CD14-positive monocyte (primary cell): ENCODE results near the gene STAP2. TPM values are rescaled to one million over a fixed set of nuclear protein-coding genes. Genes with fewer than 3 reads are reported as not detected.
A peak's percentile ranks its signal among the peaks of the same experiment; 100 is the strongest.

Experiments
- DNase-seq, 3 donors: peaks; one replicate each; pipeline ENCODE4 v3.0.0-alpha.2; 2011 to 2022
- H2AFZ ChIP-seq: 2 replicates; pipeline ENCODE4 v1.6.0; 2012; ENCODE audit warnings: mild to moderate bottlenecking, low read depth, low read length, inconsistent platforms; ENCODE audit not compliant: insufficient read depth, poor library complexity, severe bottlenecking
- H3K27ac ChIP-seq, 2 donors: 1 replicate in 1 of 2; 2 replicates in 1 of 2; pipeline ENCODE4 v1.5.1; 2012 to 2013; ENCODE audit warnings: low read length in 2 of 2, control low read depth in 1 of 2, inconsistent platforms in 1 of 2, low read depth in 1 of 2, mild to moderate bottlenecking in 1 of 2
- H3K27me3 ChIP-seq, 2 donors: one replicate each; pipeline versions ENCODE4 v1.6.0 to v1.6.1; 2011 to 2013; ENCODE audit warnings: low read length in 2 of 2; ENCODE audit not compliant: control insufficient read depth in 2 of 2, insufficient read depth in 2 of 2
- H3K36me3 ChIP-seq, 2 donors: replicated peaks in 1 of 2; 1 replicate in 1 of 2; 2 replicates in 1 of 2; pipeline versions ENCODE4 v1.5.1 to v1.6.1; 2012 to 2013; ENCODE audit warnings: low read length in 2 of 2, control low read depth in 1 of 2, inconsistent platforms in 1 of 2, mild to moderate bottlenecking in 1 of 2; ENCODE audit not compliant: insufficient read depth in 2 of 2, control insufficient read depth in 1 of 2
- H3K4me1 ChIP-seq, 2 donors: 1 replicate in 1 of 2; 2 replicates in 1 of 2; pipeline versions ENCODE4 v1.5.1 to v1.6.1; 2012 to 2013; ENCODE audit warnings: low read length in 2 of 2, control low read depth in 1 of 2, inconsistent platforms in 1 of 2, mild to moderate bottlenecking in 1 of 2, moderate library complexity in 1 of 2; ENCODE audit not compliant: insufficient read depth in 2 of 2, control insufficient read depth in 1 of 2
- H3K4me2 ChIP-seq: replicated peaks from 2 replicates; pipeline ENCODE3; 2012; ENCODE audit warnings: low read length, moderate library complexity, mild to moderate bottlenecking; ENCODE audit not compliant: poor library complexity, severe bottlenecking; ENCODE audit errors: extremely low read depth
- H3K4me3 ChIP-seq, 3 experiments: fragments of 200-600 bp in 1 of 3; sonication (generic) in 1 of 3; replicated peaks in 1 of 3; 1 replicate in 2 of 3; 2 replicates in 1 of 3; pipeline ENCODE4 v1.5.1; 2011 to 2013; ENCODE audit warnings: low read length in 3 of 3, mild to moderate bottlenecking in 3 of 3, control low read depth in 2 of 3, low read depth in 2 of 3, inconsistent platforms in 1 of 3, moderate library complexity in 1 of 3
- H3K79me2 ChIP-seq: 2 replicates; pipeline ENCODE4 v1.6.0; 2012; ENCODE audit warnings: mild to moderate bottlenecking, control low read depth, inconsistent platforms, low read length, moderate library complexity; ENCODE audit not compliant: insufficient read depth
- H3K9ac ChIP-seq: 2 replicates; pipeline ENCODE4 v1.6.0; 2017; ENCODE audit warnings: low read length, mild to moderate bottlenecking; ENCODE audit not compliant: insufficient read depth, poor library complexity, severe bottlenecking
- H3K9me3 ChIP-seq, 2 donors: replicated peaks in 1 of 2; 1 replicate in 1 of 2; 2 replicates in 1 of 2; pipeline versions ENCODE4 v1.5.1 to v1.6.1; 2012 to 2013; ENCODE audit warnings: low read length in 2 of 2, control low read depth in 1 of 2; ENCODE audit not compliant: control insufficient read depth in 1 of 2, insufficient read depth in 1 of 2
- H4K20me1 ChIP-seq: 2 replicates; pipeline ENCODE4 v1.6.0; 2012; ENCODE audit warnings: mild to moderate bottlenecking, low read length, control low read depth, moderate library complexity; ENCODE audit not compliant: insufficient read depth
- H3K27ac Mint-ChIP-seq, 7 donors: one replicate each; pipeline ENCODE4 v1.8.0; 2020; ENCODE audit warnings: mild to moderate bottlenecking in 7 of 7, mixed read lengths in 7 of 7, moderate library complexity in 6 of 7, inconsistent platforms in 2 of 7
- H3K27me3 Mint-ChIP-seq, 3 donors: one replicate each; pipeline ENCODE4 v1.8.0; 2021 to 2022; ENCODE audit warnings: low read depth in 3 of 3, mild to moderate bottlenecking in 3 of 3, mixed read lengths in 3 of 3, moderate library complexity in 3 of 3, inconsistent platforms in 1 of 3
- H3K36me3 Mint-ChIP-seq, 2 donors: one replicate each; pipeline ENCODE4 v1.8.0; 2020; ENCODE audit warnings: mixed read lengths in 2 of 2, inconsistent platforms in 1 of 2, mild to moderate bottlenecking in 1 of 2
- H3K4me1 Mint-ChIP-seq: one replicate; pipeline ENCODE4 v1.8.0; 2020; ENCODE audit warnings: mild to moderate bottlenecking, mixed read lengths
- H3K4me3 Mint-ChIP-seq, 2 donors: one replicate each; pipeline ENCODE4 v1.8.0; 2020; ENCODE audit warnings: mild to moderate bottlenecking in 2 of 2, mixed read lengths in 2 of 2, moderate library complexity in 1 of 2
- H3K9me3 Mint-ChIP-seq, 7 donors: one replicate each; pipeline ENCODE4 v1.8.0; 2020 to 2022; ENCODE audit warnings: mixed read lengths in 7 of 7, mild to moderate bottlenecking in 6 of 7, moderate library complexity in 6 of 7, inconsistent platforms in 2 of 7
- CTCF ChIP-seq: fragments of 200-600 bp; IDR thresholded peaks from one replicate; pipeline ENCODE4 v1.8.0; 2022; ENCODE audit warnings: antibody characterized with exemption, mild to moderate bottlenecking
- WGBS: methylation state at CpG from one replicate; pipeline ENCODE4 v1.1.5; 2013; ENCODE audit warnings: missing lambda C conversion rate; ENCODE audit not compliant: insufficient coverage; 5-methylcytosine and 5-hydroxymethylcytosine counted together
- intact Hi-C, 2 donors: fragments of 100-400 bp; cut with micrococcal nuclease; formaldehyde crosslinking; loops; one replicate each; pipeline versions ENCODE4 v1.15.0 to v1.15.1; 2023
- polyA plus RNA-seq, 3 donors: library from polyadenylated mRNA; depleted of rRNA in 1 of 3; unstranded in 2 of 3; stranded (reverse) in 1 of 3; fragments of 300-500 nt in 2 of 3; fragments of >200 nt in 1 of 3; fragmentation: Illumina TruSeq in 2 of 3; gene quantifications; 1 replicate in 2 of 3; 2 replicates in 1 of 3; pipeline ENCODE4 v1.2.3, GENCODE V29; 2012 to 2021

STAP2 gene
- polyA plus RNA-seq, 3 donors = 0.11 to 0.17 TPM; not detected in 1

DNA sequence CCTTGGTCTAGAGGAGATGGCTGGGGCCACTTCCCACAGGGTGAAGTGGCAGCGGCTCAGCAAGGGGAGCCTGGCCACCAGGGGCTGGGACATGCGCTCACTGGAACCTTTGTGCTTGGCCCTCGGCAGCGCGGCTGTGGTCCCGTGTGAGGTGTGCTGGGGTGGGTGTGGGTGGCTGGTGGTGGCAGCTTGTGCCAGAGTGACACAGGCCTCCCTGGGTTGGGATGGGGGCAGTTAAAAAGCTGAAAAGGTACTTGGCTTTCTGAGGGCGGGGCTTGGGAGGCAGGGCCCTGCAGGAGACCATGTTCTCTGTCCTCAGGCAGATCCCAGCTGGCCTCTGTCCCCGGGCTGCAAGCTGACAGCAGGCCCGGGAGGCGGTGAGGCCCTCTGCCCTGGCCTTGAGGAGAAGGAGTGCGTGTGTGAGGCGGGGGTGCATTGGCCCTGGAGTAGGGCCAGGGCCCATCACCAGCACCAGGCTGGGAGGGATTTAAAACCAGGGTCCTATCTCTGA, 22.1 kb upstream of the STAP2 start:
- no peak for DNase-seq

GRCh38 chr19:4360081-4360569, 21.5 kb upstream of the STAP2 start:
- H3K27me3 ChIP-seq = no peaks in the 10 kb centered on the region
- no peak overlapping the region for H3K4me3 ChIP-seq
- Mint-ChIP-seq H3K36me3 (peaks cover 41 to 83% of the 10 kb centered on the region in 2 donors), H3K27ac (peak overlapping the region in 3 of 7 donors; percentile 2 to 81 (median 79)), H3K4me1 (no peaks in the 10 kb centered on the region), H3K9me3 (no peaks in the 10 kb centered on the region), H3K27me3 (peaks cover 0 to 2% (median 0%) of the 10 kb centered on the region in 3 donors), H3K4me3 (no peak overlapping the region)
- peaks cover 61 to 84% of the 10 kb centered on the region in 2 donors for H3K36me3 ChIP-seq
- no peak overlapping the region for H3K27ac ChIP-seq
- WGBS = 90% methylated on average over 9 of the region's 9 CpGs
- no peaks in the 10 kb centered on the region for H3K4me1 ChIP-seq
- H3K9me3 ChIP-seq = no peaks in the 10 kb centered on the region
- intact Hi-C loops = no loop called here
- no peaks in the 10 kb centered on the region for H3K79me2 ChIP-seq
- no peak overlapping the region for H2AFZ ChIP-seq
- TF ChIP-seq CTCF = no peak
- H3K4me2 ChIP-seq = no peak overlapping the region
- H3K9ac ChIP-seq = no peak overlapping the region
- H4K20me1 ChIP-seq = peaks cover 57% of the 10 kb centered on the region
- no peak for DNase-seq

More for the DNA sequence above, 22.1 kb upstream of the STAP2 start:
- peaks cover 65 to 90% of the 10 kb centered on the region in 2 donors for H3K36me3 ChIP-seq
- no peak overlapping the region for H3K4me2 ChIP-seq
- no peaks in the 10 kb centered on the region for H3K79me2 ChIP-seq
- no peaks in the 10 kb centered on the region for H3K9me3 ChIP-seq
- no peak overlapping the region for H3K4me3 ChIP-seq
- Mint-ChIP-seq H3K4me1 (no peaks in the 10 kb centered on the region), H3K4me3 (no peak overlapping the region), H3K27me3 (peaks cover 0 to 2% (median 0%) of the 10 kb centered on the region in 3 donors), H3K27ac (peak overlapping the region in 3 of 7 donors; percentile 57 to 81 (median 79)), H3K36me3 (peaks cover 42 to 86% of the 10 kb centered on the region in 2 donors), H3K9me3 (no peaks in the 10 kb centered on the region)
- no peak overlapping the region for H3K9ac ChIP-seq
- H2AFZ ChIP-seq = no peak overlapping the region
- H4K20me1 ChIP-seq = peaks cover 63% of the 10 kb centered on the region
- H3K27me3 ChIP-seq = no peaks in the 10 kb centered on the region
- H3K27ac ChIP-seq = no peak overlapping the region
- H3K4me1 ChIP-seq = no peaks in the 10 kb centered on the region
- 84% methylated on average over 9 of the region's 12 CpGs for WGBS
- TF ChIP-seq CTCF = no peak
- intact Hi-C loops = no loop called here
